NCI-H2171 treated with DMSO at 0.1 percent for 48 hours (cell line): ENCODE measurements around the gene ATP12A.
"Not testable (repeated sequence)": the region's sequence is repeated elsewhere in the genome, so short reads cannot be mapped to it uniquely, and the experiment has no call there.

Experiments used
- DNase-seq: peaks from one replicate; lab custom pipeline; 2025; lab: John Stamatoyannopoulos, UW

Gene ATP12A

DNA sequence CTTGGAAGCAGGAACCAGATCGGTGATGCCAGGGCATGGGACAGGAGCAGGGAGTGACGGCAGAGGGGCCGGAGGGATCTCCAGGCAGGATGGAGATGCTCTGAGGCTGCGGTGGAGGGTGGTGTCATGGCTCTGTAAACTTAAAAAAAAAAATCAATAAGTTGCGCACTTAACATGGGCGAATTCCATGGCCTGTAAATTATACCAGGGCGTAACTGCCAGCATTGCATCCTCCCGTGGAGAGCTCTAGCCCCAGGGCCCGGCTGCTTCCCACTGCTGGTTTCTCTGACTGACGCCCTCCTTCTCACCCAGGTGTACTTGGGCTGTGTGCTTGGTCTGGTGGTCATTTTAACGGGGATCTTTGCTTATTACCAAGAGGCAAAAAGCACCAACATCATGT, 8.7 kb downstream of the ATP12A start:
- no peak for DNase-seq

DNA sequence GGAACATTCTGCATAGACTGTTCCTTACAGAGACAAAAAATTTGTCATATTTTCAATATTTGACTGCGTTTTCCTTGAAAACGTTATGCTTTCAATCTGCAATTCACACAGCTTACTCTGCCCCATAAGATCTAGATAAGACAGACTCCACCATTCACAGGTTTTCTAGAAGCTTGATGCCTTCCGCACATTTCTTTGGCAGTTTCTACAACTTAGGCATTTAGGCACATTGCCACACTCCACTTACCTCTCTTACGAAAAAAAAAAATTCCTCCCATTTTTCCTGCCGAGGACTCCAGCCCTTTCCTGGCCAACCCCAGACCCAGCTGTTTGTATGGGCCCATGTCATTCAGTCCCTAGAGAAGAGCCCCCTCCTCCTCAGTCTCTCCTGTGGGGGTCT, 11.2 kb downstream of the ATP12A start:
- DNase-seq = no peak

DNA sequence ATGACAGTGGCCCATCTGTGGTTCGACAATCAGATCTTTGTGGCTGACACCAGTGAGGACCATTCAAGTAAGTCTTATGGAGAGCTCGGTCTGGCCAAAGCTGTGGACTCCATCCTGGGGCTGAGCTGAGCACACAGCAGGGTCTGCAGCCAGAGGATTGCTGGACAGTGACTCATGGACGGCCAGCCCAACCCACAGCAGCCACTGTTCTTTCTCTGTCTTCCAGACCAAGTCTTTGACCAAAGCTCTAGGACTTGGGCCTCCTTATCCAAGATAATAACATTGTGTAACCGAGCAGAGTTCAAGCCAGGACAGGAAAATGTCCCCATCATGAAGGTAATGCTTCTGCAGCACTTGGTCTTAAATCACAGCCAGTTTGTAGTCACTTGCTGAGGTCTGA, 12.4 kb downstream of the ATP12A start:
- DNase-seq = no peak

DNA sequence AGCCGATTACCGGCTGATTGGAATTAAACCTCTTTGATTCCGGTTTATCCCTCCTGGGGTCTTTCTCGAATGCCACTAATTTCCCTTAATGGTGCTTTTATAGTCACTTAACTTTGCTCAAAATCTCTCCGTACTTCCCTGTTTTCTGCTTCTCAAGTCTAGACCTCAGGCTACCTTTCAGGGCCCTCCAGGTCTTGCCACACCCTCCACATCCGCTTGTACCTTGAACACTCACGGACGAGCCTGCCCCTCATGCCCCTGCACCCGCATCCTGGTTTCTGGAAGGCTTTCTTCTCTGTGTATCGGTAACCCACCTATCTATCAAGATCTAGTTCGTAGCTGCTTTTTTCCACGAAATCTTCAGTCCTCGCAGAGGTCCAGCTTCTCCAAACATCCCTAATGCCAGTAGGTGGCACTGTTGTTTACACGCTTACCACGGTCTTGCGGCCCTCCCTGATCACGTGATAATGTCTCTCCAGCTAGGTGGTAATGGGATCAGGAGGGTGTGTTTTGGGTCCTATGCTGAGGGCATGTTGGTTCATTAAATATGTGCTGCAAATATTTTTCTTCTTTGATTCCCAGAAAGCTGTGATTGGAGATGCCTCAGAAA, 13.8 kb downstream of the ATP12A start:
- DNase-seq = peak; percentile 50

DNA sequence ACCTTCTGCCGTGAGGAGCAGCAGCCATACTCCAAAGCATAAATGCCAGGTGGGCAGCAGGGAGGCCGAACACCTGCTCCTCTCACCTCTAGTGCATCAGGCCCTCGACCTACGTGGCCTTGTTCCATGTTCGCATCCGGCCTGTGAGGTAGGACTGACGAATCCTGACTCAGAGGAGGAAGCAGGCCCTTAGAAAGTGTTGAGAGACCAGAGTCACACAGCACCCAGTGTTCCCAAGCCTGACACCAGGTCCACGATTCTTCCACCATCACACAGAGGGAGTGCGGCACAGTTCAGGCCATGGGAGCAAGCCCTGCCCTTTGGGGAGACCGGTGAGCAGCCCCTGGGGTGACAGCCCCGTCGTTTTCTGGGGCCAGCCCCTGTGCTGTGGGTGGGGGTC, 14.7 kb downstream of the ATP12A start:
- DNase-seq = no peak

DNA sequence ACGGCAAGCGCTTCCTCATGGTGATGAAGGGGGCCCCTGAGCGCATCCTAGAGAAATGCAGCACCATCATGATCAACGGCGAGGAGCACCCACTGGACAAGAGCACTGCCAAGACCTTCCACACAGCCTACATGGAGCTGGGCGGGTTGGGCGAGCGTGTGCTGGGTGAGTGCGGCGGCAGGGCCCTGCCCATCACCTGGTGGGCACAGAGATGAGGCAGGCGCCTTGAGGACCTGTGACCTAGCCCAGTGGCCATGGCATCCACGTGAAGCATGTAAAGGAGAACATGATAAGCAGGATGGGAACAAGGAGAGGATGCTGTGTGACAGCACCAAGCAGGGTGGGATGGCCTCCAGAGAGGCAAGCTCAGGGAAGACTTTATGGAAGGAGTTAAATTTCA, 18.5 kb downstream of the ATP12A start:
- DNase-seq = no peak

DNA sequence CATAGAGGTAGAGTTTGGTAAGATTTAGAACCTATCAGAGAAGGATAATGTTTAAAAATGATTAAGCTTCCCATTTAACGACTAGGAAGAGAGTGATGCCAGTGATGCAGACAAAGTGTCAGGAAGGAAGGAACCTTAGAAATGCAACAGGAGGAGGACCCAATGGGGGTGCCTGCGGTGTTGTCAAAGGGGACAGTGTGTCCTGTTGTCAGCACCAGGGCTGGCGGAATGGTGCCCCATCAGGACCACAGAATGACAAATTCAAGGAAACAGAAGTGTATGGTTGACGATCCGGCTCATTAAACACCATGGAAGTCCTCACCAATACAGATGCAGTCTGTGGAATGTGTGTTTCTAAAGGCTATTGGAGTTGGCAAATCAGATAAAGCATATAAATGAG, 19.3 kb downstream of the ATP12A start:
- DNase-seq = no peak

DNA sequence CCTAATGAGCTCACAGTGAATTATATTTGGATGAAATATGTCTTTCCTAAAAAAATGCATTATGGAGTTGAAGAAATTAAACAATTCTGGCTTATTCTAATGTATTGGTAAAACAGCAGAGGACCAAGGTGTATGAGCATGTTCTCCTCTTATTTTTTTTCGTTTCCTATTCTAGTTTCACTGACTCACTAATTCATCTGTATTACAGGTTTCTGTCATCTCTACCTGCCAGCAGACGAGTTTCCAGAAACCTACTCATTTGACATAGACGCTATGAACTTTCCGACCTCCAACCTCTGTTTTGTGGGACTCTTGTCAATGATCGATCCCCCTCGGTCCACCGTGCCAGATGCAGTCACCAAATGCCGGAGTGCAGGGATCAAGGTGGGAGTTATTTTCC, 20.3 kb downstream of the ATP12A start:
- DNase-seq = no peak

DNA sequence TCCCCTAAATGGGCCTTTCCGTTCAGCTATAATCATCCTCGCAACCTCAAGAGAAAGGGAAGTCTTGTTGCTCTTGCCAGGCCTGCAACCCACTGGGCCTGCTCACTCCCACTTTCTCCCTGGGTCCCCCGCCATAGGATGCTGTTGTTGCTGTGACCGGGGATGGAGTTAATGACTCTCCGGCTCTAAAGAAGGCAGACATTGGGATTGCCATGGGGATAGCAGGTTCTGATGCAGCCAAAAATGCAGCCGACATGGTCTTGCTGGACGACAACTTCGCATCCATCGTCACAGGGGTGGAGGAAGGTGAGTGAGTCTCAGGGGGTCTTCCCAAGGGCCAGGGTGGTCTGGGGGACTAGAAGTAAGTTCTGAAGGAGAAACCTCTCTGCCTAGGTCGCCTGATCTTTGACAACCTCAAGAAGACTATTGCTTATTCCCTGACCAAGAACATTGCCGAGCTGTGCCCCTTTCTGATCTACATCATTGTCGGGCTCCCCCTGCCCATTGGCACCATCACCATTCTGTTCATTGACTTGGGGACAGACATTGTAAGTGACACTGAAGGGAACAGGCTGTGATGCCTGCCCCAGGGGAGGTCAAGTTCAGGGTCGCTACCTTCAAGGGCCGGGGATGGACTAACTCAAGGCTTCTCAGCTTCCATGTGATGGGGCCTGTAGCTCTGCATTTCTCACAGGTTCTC, 26.8 kb downstream of the ATP12A start:
- no peak for DNase-seq

DNA sequence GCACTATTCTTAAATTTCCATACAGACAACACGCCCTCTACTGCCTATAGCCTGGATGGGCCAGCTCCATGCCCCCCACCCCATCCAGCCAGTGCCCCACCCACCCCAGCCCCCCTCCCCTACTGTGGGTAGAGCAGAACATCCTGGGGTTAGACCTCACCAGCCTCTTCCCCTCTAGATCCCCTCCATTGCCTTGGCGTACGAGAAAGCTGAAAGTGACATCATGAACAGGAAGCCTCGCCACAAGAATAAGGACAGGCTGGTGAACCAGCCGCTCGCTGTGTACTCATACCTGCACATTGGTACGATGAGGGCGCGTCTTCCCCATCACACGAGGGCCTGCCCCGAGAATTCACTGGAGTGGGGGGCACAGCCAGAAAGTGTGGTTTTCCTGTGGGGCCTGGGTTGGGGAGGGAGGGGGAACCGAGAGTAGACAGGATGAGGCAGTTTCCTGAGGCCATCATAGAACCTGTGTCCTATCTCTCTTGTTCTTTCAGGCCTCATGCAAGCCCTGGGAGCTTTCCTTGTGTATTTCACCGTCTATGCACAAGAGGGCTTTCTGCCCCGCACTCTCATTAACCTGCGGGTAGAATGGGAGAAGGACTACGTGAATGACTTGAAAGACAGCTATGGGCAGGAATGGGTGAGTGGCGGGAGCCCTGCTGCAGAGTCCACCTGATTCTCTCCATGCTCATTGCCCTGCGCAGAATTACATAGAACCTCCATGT, 29.1 kb downstream of the ATP12A start:
- DNase-seq = no peak

DNA sequence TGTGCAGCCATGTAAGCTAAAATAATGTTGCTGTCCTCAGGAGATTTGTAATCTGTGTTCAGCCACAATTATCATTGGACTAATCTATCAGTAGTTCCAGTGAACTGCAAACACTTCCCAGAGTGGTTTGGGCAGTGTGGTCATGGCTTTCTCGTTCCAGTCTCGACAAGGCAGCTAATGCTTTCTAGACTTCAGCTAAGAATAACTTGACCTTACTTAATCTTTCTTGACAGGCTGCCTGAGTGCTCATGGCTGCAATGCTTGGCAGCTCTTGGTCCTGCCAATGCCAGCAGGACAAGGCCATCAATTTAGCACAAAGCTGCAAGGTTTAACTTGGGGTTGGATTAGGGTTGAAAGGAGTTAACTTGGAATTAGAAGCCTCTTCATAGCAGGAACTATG, 32.8 kb downstream of the ATP12A start:
- DNase-seq = no peak

DNA sequence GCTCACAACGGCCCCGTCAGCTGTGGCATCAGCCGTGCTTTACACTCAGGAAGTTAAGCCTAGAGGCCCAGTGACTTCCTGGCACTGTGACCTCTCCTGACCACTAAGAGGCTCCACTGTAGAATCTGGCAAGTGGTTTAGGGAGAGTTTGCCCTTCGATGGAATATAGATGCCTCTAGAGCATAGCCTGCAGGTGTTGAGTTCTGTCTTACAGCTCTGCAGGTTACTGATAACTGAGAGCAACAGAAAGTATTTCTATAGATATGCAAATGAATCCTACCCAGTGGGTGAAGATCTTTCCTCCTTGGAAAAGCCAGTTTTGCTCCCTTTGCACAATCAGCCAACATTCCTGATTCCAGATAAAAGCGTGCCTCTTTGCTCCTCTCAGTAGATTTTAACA, 35.8 kb downstream of the ATP12A start:
- no peak for DNase-seq

DNA sequence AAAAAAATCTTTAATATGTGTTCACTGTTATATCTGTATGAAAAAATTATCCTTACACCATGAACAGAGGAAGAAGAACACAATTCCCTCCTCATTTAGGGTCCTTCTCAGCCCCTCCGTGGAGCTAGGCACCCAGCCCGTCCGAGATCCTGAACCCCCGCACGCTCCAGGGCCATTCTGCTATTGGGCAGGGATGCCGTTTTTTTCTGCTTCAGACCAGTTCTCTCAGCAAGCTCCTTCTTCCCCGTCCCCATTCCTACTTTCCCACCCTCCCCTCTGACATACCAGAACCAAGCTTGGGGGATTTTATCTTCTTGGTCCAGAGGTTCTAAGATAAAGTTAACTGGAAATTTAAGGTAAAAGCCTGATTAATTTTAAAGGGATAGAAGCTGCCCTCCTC, 36.2 kb downstream of the ATP12A start:
- DNase-seq = no peak

DNA sequence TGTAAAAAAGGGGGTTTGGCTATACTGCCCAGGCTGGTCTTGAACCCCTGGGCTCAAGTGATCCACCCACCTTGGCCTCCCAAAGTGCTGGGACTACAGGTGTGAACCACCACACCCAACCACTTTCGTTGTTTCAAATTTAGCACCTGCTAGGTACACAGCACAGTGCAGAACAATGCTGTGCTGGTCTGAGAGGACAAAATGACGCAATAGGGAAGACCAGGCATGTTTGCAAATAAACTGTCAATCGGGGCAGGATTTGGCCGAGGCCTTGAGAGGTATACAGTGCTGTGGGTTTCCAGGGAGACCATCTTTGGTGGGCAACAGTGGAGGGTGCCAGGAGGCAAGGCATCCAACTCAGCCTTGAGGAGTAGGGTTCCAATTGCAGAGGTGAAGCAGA, 37.0 kb downstream of the ATP12A start:
- DNase-seq = no peak

DNA sequence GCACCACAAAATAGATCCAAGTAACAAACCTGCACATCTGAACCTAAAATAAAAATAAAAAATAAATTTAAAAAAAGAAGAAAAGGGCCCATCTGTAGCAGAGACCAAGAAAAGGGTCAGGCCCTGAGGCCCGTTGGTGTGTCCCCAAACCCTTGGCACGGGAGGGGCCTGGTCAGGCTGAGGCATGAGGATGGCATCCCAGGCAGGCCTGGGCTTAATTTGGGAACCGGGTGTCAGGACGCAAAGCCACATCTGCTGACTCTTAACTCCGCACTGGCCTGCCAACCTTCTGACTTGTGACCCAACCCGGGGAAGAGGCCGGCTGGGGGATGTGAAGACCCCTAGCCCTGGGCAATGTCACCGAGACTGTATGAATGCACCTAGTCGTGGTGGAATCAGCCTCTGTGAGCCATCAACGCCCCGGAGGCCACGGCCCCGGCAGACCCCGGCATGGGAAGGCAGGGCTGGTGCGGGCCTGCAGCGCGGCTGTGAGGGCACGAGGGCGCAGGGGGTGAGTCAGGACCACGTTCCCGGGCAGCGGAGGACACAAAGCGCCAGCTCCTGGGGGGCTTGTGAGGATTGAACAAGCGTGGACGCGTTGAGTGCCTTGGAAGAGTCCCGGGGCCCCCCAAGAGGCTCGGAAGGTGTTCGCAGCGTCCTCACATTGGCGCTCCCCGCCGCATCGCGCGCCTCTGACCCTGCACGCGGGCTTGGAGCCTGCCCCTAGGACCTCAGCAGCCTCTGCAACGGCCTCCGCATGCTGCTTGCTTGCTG, 38.2 kb downstream of the ATP12A start:
- DNase-seq = no peak

DNA sequence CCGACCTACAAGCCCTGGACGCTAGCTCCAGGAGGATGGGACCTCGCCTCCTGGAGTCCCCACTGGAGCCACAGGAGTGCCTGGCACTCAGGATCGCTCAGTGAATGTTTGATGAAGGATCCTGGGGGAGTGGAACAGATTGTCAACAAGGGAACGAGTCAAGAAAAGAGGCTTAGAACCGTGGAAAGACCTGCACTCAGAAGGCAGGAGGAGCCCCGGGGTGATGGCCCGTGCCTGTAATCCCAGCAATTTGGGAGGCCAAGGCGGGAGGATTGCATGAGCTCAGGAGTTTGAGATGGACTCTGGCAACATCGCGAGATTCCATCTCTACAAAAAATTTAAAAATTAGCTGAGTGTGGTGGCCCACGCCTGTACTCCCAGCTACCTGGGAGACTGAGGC, 38.9 kb downstream of the ATP12A start:
- no peak for DNase-seq

DNA sequence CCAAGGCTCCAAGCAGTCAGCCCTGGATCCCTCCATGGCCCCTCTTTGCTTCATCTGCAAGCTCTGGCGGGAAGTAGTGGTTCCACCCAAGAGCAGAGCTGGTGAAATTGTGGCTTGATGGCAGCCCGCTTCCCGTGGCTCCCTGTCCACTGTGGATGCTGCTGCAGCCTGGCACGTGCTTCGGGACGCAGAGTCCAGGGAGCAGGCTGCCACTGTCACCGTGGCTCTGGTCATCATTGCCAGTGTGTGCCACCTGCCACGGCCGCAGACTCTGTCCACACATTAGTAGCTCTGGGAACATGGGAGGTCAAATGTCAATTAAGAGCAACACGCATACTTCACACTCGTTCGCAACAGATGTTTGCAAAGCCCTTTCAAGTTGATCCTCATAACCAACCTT, 43.0 kb downstream of the ATP12A start:
- DNase-seq = no peak

DNA sequence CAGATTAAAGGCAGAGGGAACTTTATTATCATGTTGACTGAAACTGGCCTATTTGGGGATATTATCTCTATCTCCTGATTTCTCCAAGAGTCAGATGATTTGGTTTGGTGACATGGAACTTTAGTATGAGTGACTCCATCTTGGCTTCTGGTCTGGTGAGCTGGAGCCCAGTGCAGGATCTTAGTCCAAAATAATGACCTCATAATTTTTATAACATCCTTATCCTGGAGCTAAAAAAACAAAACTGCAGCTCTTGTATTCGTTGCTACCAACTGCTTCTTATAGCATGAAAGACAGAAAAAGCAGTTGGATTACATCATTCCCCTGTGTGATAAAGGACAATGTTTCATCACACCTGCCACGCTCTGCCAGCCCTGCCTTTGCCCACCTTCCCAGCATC, 44.5 kb downstream of the ATP12A start:
- DNase-seq = peak; percentile 53

DNA sequence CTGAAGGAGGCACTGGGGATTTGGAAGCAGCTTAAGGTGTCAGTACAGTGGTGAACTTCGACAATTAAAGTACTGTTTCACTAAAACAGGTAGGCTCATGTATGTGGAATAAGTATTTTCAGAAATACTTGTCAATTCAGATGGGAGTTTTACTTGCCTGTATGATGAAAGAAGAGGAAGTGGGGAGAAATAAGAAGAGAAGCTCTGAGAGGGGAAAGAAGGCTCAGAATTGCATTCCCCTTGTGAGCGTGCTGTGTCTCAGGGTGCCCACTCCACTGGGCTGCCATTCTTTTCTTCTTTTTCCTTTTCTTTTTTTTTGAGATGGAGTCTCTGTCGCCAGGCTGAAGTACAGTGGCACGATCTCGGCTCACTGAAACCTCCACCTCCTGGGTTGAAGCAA, 45.2 kb downstream of the ATP12A start:
- DNase-seq = no peak

DNA sequence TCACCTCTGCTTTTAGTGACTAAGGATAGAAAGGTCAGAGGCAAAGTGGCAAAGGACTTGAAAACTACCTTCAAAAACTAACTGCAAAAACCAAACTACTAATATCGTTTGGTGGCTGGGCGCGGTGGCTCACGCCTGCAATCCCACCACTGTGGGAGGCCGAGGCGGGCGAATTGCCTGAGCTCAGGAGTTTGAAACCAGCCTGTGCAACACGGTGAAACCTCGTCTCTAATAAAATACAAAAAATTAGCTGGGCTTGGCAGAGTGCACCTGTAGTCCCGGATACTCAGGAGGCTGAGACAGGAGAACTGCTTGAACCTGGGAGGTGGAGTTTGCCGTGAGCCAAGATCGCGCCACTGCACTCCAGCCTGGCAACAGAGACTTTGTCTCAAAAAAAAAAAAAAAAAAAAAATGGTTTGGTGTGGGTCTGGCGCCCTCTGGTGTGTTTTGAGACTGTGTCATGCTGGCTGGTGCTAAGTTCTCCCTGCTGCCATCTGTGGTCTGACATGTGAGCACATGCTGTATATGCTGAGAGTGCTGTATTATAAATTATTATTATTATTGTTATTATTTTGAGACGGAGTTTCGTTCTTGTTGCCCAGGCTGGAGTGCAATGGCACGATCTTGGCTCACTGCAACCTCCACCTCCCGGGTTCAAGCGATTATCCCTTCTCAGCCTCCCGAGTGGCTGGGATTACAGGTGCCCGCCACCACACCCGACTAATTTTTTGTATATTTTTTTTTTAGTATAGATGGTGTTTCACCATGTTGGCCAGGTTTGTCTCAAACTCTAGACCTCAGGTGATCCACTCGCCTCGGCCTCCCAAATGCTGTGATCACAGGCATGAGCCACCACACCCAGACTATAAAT, 47.8 kb downstream of the ATP12A start:
- DNase-seq = peak; percentile 78

DNA sequence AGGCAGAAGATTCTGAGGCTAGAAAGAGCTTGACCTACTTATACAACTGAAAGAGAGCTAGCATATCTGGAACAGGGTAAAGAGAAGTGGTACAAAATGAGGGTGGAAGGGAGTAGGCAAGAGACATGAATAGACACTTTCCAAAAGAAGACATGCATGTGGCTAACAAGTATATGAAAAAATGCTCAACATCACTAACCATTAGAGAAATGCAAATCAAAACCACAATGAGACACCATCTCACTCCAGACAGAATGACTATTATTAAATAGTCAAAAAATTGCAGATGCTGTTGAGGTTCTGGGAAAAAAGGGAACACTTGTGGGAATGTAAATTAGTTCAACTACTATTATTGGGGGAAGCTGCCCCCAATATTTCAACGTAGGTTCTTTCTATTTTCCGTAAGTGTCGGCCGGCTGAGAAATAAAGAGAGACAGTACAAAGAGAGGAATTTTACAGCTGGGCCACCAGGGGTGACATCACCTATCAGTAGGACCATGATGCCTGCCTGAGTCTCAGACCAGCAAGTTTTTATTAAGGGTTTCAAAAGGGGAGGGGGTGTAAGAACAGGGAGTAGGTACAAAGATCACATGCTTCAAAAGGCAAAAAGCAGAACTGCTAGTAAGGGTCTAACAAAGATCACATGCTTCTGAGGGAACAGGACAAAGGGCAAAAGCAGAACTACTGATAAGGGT, 50.8 kb downstream of the ATP12A start:
- not testable (repeated sequence) for DNase-seq
